Measurements from ENCODE around the gene COA8. TPM values are rescaled to one million over a fixed set of nuclear protein-coding genes. Genes with fewer than 3 reads are reported as not detected.

The COA8 gene
- total and polyA plus RNA-seq, 9 of the 15 experiments (the other 6 are each of a cell fraction or from before 2014, with no cell fraction given), result 5.0 to 35.3 (median 25.7) TPM

DNA sequence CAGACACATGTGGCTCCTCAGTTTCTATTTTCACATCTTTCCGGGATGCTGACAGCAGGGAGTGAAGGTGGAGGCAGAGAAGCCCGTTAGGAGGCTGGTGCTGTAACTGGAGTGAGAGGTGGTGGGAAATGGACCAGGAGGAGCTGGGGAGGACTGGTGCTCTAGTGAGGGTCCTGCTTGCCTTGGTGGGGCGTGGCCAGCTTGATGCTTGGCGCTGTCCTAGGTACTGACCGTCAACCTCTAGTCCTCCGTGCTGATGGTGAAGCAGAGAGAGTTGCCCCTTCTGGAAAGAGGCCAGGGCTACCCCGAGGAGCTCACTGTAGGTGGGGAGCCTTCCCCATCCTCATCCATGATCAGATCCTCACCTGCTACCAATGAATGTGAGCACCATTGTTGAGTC lies 32.4 kb upstream of the COA8 start:
- 53% methylated on average over 4 of the region's 7 CpGs for WGBS (ENCODE audit: insufficient coverage, low coverage, missing lambda C conversion rate)
- Histone ChIP-seq H3K4me3 (peak overlapping the region; percentile 92), H3K9me1 (ENCODE audit: control insufficient read depth, insufficient read depth, low read length) (peaks cover 6% of the 10 kb centered on the region), H3K27me3 (ENCODE audit: control insufficient read depth in 2 of 2, insufficient read depth in 2 of 2, low read length in 2 of 2) (no peaks in the 10 kb centered on the region), H3K4me1 (replicated peaks in 1 of 2; ENCODE audit: control insufficient read depth in 2 of 2, insufficient read depth in 2 of 2, low read length in 2 of 2) (peaks cover 14 to 78% of the 10 kb centered on the region in 2 experiments; a peak in 4 of 5 replicates), H2AFZ (ENCODE audit: low read depth, low read length) (no peak overlapping the region), H3K9me3 (replicated peaks; ENCODE audit: control insufficient read depth, insufficient read depth, low read depth, low read length) (no peaks in the 10 kb centered on the region), H3K4me2 (ENCODE audit: insufficient read depth, low read length) (peak overlapping the region; percentile 89), H4K20me1 (replicated peaks; ENCODE audit: control insufficient read depth, insufficient read depth, low read length) (no peaks in the 10 kb centered on the region; the same call in 1 of the 2 replicates), H3K36me3 (ENCODE audit: control insufficient read depth, insufficient read depth, low read length) (peaks cover 43% of the 10 kb centered on the region; the same call in 2 of the 3 replicates), H3K9ac (ENCODE audit: insufficient read depth in 1 of 2, low read depth in 2 of 2, low read length in 2 of 2) (peak overlapping the region; percentile 76 to 95; a peak in 3 of 4 replicates), H3K27ac (ENCODE audit: extremely low read depth, low read depth, low read length) (no peak overlapping the region), H3K79me2 (ENCODE audit: control insufficient read depth, insufficient read depth, low read length) (peaks cover 32% of the 10 kb centered on the region)
- ChIA-PET CTCF (ENCODE audit: low intra/inter-chr PET ratio) (no interaction called here), POLR2A (interaction anchor here (0.6 to 1.8 kb wide), 3 partner anchors 11 to 1222 kb away, joined by 3 to 9 read pairs (median 3); no protein-coding TSS in a partner anchor)
- intact Hi-C loops (cut with micrococcal nuclease), result no loop called here
- in situ Hi-C loops (cut with MboI), result loop anchor here (10.0 kb wide), 1 partner anchor 446 kb away; the partner anchor contains the start of gene LBHD2
- DNase-seq (ENCODE audit: extremely low read depth in 1 of 4, low spot score in 3 of 4), result peak; percentile 48 to 58 (median 54)
- BruUV-seq (replicated peaks), result no TSS peak
- ATAC-seq, result no peak
- no peak for FAIRE-seq
- TF ChIP-seq CHD1 (IDR thresholded peaks at IDR 0.05; ENCODE audit: low read length) (no peak), HMG20B (CRISPR knock-in tag; IDR thresholded peaks at IDR 0.05) (no peak), MTA3 (IDR thresholded peaks at IDR 0.05; ENCODE audit: borderline replicate concordance) (no peak), HNRNPL (IDR thresholded peaks at IDR 0.05; ENCODE audit: low read depth, low read length) (no peak), SIN3A (IDR thresholded peaks at IDR 0.05; ENCODE audit: borderline replicate concordance in 2 of 2, control insufficient read depth in 1 of 2, low read depth in 2 of 2, low read length in 2 of 2) (peak; percentile 61 to 92; a peak in 3 of 4 replicates), STAT5B (CRISPR knock-in tag; IDR thresholded peaks at IDR 0.05) (no peak), KDM2B (CRISPR knock-in tag; IDR thresholded peaks at IDR 0.05) (no peak), ZNF561 (CRISPR knock-in tag; conservative IDR thresholded peaks at IDR 0.05) (no peak), POLR2H (tag; IDR thresholded peaks at IDR 0.05; ENCODE audit: low read depth) (no peak), DDX20 (tag; IDR thresholded peaks at IDR 0.05; ENCODE audit: low read depth) (no peak), EP300 (IDR thresholded peaks at IDR 0.05; ENCODE audit: low read length) (no peak), CBFA2T3 (IDR thresholded peaks at IDR 0.05) (no peak), TCF7 (IDR thresholded peaks at IDR 0.05; ENCODE audit: borderline replicate concordance) (no peak), GATA2 (CRISPR knock-in tag; IDR thresholded peaks at IDR 0.05) (no peak), SMC3 (conservative IDR thresholded peaks at IDR 0.05; ENCODE audit: insufficient read depth, low read depth, low read length) (no peak)
- TF ChIP-seq, protein P1, sequence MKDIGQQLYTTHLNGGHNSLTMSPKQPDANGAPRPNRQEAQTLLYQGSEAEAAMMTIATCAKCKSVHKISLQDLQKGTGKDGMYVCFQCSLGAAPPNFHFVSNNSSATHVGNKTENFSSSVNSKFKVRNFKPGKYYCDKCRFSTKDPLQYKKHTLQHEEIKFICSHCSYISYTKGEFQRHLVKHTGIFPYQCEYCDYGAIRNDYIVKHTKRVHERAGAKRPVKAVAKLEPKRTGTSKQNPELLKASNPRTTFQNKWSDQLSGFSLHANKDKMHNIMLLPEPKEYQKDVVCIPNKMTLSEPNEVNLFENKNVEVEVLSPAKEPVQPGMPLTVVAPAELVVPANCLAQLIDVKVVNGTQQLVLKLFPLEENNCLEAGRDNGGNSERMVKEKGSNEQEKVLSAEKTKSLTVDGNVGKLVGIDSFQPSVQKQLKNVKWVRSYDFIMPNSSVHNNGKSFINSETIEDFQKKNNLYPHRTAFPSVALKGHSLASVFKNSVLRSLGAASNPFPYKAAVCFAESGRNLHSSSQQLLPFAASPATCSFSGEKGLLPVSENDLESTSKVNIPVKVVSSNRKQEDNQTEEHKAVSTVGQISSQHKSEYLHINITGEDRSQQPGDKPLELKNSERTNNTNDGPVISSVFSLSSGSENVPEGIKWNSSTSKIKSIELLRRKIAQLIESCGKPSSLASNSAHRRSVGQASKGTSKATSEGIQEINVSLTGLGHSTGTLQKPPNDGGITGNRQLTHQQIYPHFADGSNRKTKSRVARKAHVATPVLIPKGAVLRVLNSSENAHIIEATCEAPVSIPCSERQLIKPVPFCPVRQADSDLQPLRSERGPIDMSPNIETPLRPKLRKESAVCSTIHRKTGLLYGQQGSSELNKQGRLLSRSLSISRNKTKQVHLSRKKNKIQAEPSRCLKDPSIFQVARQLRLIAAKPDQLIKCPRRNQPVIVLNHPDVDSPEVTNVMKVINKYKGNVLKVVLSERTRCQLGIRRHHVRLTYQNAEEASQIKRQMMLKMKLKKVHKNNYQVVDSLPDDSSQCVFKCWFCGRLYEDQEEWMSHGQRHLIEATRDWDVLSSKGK (CRISPR knock-in tag; IDR thresholded peaks at IDR 0.05), result no peak
- TF ChIP-seq, protein P2, sequence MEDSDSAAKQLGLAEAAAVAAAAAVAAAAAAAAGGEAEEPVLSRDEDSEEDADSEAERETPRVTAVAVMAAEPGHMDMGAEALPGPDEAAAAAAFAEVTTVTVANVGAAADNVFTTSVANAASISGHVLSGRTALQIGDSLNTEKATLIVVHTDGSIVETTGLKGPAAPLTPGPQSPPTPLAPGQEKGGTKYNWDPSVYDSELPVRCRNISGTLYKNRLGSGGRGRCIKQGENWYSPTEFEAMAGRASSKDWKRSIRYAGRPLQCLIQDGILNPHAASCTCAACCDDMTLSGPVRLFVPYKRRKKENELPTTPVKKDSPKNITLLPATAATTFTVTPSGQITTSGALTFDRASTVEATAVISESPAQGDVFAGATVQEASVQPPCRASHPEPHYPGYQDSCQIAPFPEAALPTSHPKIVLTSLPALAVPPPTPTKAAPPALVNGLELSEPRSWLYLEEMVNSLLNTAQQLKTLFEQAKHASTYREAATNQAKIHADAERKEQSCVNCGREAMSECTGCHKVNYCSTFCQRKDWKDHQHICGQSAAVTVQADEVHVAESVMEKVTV (CRISPR knock-in tag; IDR thresholded peaks at IDR 0.05), result no peak
- TF ChIP-seq, protein P3, sequence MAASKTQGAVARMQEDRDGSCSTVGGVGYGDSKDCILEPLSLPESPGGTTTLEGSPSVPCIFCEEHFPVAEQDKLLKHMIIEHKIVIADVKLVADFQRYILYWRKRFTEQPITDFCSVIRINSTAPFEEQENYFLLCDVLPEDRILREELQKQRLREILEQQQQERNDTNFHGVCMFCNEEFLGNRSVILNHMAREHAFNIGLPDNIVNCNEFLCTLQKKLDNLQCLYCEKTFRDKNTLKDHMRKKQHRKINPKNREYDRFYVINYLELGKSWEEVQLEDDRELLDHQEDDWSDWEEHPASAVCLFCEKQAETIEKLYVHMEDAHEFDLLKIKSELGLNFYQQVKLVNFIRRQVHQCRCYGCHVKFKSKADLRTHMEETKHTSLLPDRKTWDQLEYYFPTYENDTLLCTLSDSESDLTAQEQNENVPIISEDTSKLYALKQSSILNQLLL (CRISPR knock-in tag; IDR thresholded peaks at IDR 0.05; ENCODE audit: borderline replicate concordance), result no peak
